Measurements from ENCODE around the gene RPS6KA2.
"Not testable (repeated sequence)": the region's sequence is repeated elsewhere in the genome, so short reads cannot be mapped to it uniquely, and the experiment has no call there.

RPS6KA2 gene

DNA sequence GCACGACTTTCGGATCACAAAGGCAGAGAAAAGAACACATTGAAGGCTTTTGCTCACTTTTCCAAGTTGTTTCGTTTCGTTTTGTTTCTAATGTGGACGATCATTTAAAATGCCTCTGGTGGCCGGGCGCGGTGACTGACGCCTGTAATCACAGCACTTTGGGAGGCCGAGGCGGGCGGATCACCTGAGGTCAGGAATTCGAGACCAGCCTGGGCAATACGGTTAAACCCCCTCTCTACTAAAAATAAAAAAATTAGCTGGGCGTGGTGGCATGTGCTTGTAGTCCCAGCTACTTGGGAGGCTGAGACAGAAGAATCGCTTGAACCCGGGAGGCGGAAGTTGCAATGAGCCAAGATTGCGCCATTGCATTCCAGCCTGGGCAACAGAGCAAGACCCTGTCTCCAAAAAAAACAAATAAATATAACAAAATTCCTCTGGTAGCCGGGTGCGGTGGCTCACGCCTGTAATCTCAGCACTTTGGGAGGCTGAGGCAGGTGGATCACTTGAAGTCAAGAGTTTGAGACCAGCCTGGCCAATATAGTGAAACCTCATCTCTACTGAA lies 243.2 kb downstream of the RPS6KA2 start:
- not testable (repeated sequence) for DNase-seq

DNA sequence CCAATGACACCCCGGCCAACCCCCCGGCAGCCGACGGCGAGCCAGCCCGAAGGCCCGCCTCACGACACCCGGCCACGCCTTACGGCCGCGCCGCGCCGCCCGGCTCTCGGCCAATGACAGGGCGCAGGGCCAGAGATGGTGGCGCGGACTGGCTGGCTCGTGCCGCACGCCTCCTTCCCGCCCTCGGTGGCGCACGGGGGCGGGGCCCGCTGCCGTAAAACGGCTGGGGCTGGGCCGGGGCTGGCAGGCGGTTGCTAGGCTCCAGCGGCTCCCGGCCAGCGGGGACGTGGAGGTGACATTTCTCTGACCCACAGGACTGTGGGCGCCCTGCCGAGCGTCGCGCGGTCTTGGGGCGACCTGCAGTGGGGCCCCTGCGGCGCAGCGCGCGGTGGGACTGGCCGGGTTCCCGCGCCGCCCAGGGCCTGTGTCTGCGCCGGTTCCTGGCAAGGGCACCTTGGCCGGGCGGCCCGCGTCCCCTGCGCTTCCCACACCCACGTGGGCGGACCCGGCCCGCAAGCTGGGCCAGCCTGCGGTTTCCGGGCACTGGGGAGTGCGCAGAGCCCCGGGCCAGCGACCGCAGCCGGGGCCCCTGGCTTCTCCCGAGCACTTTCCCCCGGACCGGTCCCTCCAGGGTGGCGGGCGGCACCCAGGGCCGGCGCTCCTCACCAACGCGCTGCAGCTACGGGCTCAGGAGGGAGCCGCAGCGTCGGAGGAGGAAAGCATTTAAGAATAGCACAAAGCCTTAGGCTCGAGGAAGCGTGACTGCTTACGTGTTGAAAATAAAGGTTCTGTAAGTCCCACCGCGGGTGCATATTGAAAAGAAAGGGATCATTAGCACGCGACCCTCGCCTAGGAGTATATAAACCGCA lies 243.9 kb downstream of the RPS6KA2 start, which contains the start of gene MPC1:
TSS of gene MPC1 (minus strand) at position 8 of the 869 bp plus-strand sequence. CDS start 64 bp downstream, outside the sequence.
- DNase-seq, result peak; percentile 87 to 95 (median 90)

DNA sequence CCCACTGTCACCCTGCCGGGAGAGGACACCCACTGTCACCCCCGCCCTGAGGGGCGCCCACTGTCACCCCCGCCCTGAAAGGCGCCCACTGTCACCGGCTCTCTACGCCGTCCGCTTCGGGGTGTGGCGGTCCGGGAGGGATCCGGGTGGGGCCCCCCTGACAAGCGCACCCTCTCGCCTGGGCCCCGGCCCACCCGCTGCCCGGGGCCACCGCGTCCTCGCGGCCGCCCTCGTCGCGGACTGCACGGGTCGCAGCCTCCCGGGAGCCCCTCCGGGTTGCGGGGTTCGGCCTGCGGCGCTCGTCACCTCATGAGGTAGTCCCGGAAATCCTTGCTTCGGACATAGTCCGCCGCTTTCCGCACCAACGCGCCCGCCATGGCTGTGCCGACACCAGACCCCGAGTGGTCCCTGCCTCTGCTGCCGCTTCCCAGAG lies 244.5 kb downstream of the RPS6KA2 start:
- DNase-seq, result no peak

GRCh38 chr6:166381733-166382499 lies 245.1 kb downstream of the RPS6KA2 start:
- peak; percentile 32 to 49 (median 40) for DNase-seq

DNA sequence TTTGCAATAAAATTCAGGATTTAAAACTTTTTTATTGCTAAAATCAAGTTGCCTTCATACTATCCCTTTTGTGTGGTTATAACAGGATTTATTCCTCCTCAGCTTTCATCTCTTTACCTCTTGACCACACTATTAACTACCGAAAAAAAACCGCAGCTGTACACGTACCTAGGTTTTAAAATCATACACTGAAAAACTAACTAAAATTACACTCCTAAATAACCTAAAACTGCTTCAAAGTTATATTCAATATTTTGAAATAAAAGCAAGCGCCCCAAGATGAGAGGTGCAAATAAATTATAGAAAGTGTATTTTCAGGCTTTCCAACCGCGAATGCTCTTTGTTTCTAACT lies 245.7 kb downstream of the RPS6KA2 start:
- no peak for DNase-seq

- no peak for DNase-seq
These were observed 247.3 kb downstream of the RPS6KA2 start for GRCh38 chr6:166379800-166380199.

DNA sequence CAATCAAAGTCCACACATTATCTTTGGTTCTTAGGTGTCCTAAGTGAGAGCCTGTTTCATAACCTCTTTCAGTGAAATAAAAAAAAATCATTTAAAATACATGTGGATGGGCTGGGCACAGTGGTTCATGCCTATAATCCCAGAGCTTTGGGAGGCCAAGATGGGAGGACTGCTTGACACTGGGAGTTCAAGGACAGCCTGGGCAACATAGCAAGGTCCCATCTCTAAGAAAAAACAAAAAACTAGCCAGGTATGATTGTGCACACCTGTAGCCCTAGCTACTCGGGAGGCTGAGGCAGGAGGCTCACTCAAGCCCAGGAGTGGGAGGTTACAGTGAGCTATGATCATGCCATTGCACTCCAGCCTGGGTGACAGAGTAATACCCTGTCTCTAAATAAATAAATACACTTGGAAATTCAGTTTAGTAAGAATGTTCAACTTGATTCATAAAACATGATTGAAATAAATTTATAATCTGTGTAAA lies 247.9 kb downstream of the RPS6KA2 start:
- no peak for DNase-seq

- DNase-seq, result no peak
These were observed 249.3 kb downstream of the RPS6KA2 start for GRCh38 chr6:166377721-166378120.

DNA sequence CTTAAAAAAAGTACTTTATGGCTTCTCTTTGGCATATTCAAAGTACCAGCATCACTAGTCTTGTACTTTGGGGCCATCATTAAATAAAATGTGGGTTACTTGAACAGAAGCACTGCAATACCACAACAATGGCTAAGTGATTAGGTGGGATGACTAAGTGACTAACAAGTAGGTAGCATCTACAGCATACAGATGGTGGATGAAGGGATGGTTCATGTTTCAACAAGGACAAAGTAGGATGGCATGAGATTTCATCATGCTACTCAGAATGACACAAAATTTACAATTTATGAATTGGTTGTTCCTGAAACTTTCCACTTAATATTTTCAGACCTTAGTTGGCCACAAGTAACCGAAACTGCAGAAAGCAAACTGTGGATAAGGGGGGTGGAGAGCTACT lies 252.0 kb downstream of the RPS6KA2 start:
- DNase-seq, result no peak

DNA sequence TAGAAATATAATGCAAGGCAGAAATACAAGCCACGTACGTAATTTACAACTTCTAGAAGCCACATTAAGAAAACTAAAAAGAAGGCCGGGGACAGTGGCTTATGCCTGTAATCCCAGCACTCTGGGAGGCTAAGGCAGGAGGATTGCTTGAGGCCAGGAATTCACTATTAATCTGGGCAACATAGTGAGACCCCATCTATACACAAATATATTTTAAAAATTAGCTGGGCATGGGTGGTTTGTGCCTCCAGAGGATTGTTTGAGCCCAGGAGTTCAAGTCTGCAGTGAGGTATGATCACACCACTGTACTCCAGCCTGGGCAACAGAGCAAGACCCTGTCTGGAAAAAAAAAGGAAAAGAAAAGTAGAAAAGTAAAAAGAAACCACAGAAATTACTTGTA lies 256.6 kb downstream of the RPS6KA2 start:
- DNase-seq, result no peak

DNA sequence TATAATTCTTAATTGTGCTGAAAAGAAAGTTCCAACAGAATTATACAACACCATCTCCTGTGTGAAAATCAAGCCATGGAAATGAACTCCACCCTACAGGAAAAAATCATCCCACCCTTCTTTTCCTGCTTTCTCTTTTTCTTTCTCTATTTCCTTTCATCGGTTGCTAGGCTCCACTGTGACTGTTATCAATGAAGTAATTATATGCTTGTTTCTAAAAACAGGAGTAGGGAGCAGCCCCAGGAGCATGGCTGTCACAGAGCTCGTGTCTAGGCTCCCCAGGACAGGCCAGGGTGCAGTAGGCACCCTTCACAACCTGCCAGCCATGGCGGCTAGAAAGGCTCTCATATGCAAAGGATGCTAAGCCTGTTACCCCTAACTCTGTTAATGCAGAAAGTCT lies 257.3 kb downstream of the RPS6KA2 start:
- no peak for DNase-seq

GRCh38 chr6:166366921-166367320 lies 260.1 kb downstream of the RPS6KA2 start:
- no peak for DNase-seq

DNA sequence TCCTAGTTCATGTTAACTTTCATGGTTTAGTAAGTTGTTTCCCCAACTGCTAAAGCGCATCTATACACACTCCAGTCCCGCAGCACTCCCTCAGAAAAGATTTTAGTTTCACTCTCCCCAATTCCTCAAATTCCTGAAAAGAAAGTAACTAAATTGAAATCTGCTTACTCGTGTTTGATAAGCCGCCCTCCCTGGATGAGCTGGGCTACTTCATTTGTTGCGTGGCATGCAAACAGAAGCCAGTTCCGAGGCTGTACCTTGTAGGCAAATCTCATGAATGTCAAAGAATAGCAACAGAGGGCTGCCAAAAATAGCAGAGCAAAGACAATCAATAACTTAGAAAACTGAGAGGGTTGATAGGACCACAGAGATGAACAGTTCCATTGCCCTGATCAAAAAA lies 261.2 kb downstream of the RPS6KA2 start:
- no peak for DNase-seq

DNA sequence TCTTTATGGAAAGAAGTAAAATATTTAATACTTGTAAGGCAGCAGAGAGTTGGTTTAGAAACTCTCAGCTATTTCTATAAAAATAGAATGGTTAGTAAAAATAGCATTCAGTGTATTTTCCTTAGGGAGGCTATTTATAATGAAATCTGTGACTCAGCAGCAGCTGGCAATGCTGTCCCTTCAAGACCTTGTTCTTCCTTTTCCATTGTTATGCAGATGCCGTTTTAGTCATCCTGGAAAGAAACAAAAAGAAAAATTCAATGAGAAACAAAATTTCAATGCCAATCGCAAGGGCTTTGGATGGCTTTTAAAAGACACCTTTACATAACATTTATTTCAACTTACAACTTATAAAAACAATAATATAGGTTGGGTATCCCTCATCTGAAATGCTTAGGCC lies 261.8 kb downstream of the RPS6KA2 start:
- DNase-seq, result no peak

- no peak for DNase-seq
These were observed 262.6 kb downstream of the RPS6KA2 start for GRCh38 chr6:166364456-166364855.

- DNase-seq, result not testable (repeated sequence)
These were observed 264.6 kb downstream of the RPS6KA2 start for GRCh38 chr6:166362427-166362826.

GRCh38 chr6:166361077-166361429 lies 266.0 kb downstream of the RPS6KA2 start:
- no peak for DNase-seq

DNA sequence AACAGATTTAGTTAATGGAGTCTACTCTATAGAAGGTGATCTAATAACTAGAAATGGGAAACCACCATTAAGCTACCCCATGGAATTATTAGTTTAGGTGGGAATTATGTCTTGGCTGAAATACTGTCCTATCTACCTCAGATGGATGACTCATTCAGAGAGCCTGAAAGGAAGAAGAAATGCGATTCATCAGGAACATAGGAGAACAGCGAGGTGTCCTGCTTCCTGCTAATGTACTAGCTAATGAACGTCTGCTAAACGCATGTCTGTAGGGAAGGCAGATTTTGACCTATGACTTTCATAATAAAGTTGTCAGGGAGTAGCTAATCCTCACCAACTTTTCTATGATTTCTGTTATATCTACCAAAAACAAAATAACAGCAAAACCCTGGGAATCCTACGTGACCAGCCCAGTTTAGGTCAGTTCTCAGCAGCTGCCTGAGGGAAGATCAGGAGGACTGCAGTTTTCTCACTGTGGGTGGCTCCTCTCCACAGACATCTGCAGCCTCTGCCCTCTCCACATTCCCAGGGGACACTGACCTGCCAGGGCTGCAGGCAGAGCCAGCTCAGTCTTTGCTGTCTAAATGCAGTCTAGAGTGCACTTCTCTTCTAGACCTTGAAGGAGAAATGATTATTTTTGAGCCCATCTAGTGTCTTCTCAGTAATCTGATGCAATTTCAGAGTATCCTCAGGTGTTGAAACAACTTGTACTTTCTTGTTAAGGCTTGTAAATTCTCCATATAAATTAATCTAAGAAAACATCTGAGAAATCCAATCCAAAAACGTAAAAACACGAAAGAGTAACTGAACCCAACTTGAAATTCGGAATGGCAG lies 266.6 kb downstream of the RPS6KA2 start:
- no peak for DNase-seq

Data from activated CD4-positive, CD25-positive, alpha-beta regulatory T cell (primary cell).